Rectal smooth muscle tissue (tissue), 1 donor: ENCODE results near the gene AMACR.

Experiments
- H3K27ac ChIP-seq: one replicate; pipeline ENCODE4 v1.7.0; 2013; ENCODE audit warnings: low read depth, low read length, inconsistent platforms
- H3K27me3 ChIP-seq: one replicate; pipeline ENCODE4 v1.7.0; 2013; ENCODE audit warnings: low read length; ENCODE audit not compliant: control insufficient read depth, insufficient read depth
- H3K36me3 ChIP-seq: one replicate; pipeline ENCODE4 v1.7.0; 2013; ENCODE audit warnings: low read length; ENCODE audit not compliant: control insufficient read depth, insufficient read depth
- H3K4me1 ChIP-seq: one replicate; pipeline ENCODE4 v1.7.0; 2013; ENCODE audit warnings: low read length; ENCODE audit not compliant: control insufficient read depth, insufficient read depth
- H3K4me3 ChIP-seq: one replicate; pipeline ENCODE4 v1.7.0; 2013; ENCODE audit warnings: low read length
- H3K9ac ChIP-seq: one replicate; pipeline ENCODE4 v1.7.0; 2013; ENCODE audit warnings: low read length

Gene AMACR

DNA sequence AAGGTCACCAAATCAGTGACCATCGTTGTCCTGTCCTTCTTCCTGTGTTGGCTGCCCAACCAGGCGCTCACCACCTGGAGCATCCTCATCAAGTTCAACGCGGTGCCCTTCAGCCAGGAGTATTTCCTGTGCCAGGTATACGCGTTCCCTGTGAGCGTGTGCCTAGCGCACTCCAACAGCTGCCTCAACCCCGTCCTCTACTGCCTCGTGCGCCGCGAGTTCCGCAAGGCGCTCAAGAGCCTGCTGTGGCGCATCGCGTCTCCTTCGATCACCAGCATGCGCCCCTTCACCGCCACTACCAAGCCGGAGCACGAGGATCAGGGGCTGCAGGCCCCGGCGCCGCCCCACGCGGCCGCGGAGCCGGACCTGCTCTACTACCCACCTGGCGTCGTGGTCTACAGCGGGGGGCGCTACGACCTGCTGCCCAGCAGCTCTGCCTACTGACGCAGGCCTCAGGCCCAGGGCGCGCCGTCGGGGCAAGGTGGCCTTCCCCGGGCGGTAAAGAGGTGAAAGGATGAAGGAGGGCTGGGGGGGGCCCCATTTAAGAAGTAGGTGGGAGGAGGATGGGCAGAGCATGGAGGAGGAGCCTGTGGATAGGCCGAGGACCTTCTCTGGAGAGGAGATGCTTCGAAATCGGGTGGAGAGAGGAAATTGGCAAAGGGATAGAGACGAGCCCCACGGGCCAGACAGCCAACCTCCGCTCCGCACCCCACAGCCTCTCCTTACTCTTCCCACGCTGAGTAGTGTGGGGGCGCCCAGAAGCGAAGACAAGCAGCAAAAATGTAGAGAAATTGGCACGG, 69.9 kb downstream of the AMACR start:
- no peak overlapping the region for H3K27ac ChIP-seq
- no peaks in the 10 kb centered on the region for H3K36me3 ChIP-seq
- no peak overlapping the region for H3K4me3 ChIP-seq
- peaks cover 2% of the 10 kb centered on the region for H3K4me1 ChIP-seq
- no peak overlapping the region for H3K9ac ChIP-seq
- H3K27me3 ChIP-seq, result peaks cover 6% of the 10 kb centered on the region

DNA sequence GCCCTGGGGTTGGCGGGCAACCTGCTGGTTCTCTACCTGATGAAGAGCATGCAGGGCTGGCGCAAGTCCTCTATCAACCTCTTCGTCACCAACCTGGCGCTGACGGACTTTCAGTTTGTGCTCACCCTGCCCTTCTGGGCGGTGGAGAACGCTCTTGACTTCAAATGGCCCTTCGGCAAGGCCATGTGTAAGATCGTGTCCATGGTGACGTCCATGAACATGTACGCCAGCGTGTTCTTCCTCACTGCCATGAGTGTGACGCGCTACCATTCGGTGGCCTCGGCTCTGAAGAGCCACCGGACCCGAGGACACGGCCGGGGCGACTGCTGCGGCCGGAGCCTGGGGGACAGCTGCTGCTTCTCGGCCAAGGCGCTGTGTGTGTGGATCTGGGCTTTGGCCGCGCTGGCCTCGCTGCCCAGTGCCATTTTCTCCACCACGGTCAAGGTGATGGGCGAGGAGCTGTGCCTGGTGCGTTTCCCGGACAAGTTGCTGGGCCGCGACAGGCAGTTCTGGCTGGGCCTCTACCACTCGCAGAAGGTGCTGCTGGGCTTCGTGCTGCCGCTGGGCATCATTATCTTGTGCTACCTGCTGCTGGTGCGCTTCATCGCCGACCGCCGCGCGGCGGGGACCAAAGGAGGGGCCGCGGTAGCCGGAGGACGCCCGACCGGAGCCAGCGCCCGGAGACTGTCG, 70.7 kb downstream of the AMACR start:
- no peaks in the 10 kb centered on the region for H3K36me3 ChIP-seq
- no peak overlapping the region for H3K27ac ChIP-seq
- H3K4me3 ChIP-seq, result no peak overlapping the region
- H3K27me3 ChIP-seq, result peaks cover 6% of the 10 kb centered on the region
- no peak overlapping the region for H3K9ac ChIP-seq
- H3K4me1 ChIP-seq, result peaks cover 2% of the 10 kb centered on the region

DNA sequence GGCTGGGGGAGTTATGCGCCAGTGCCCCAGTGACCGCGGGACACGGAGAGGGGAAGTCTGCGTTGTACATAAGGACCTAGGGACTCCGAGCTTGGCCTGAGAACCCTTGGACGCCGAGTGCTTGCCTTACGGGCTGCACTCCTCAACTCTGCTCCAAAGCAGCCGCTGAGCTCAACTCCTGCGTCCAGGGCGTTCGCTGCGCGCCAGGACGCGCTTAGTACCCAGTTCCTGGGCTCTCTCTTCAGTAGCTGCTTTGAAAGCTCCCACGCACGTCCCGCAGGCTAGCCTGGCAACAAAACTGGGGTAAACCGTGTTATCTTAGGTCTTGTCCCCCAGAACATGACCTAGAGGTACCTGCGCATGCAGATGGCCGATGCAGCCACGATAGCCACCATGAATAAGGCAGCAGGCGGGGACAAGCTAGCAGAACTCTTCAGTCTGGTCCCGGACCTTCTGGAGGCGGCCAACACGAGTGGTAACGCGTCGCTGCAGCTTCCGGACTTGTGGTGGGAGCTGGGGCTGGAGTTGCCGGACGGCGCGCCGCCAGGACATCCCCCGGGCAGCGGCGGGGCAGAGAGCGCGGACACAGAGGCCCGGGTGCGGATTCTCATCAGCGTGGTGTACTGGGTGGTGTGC, 71.4 kb downstream of the AMACR start, which contains the start of gene RXFP3:
TSS of gene RXFP3 (plus strand) at position 6 of the 636 bp plus-strand sequence. CDS start at position 361, 355 bp downstream.
- Histone ChIP-seq H3K27ac (no peak within 1 kb of the TSS), H3K36me3 (no peaks in the 10 kb centered on the region), H3K27me3 (peaks cover 6% of the 10 kb centered on the region), H3K4me3 (peak within 1 kb of the TSS; percentile 36), H3K9ac (no peak within 1 kb of the TSS), H3K4me1 (peaks cover 2% of the 10 kb centered on the region)
